HCT116 (cell line): Measurements from ENCODE around the gene GLOD4. TPM values are rescaled to one million over a fixed set of nuclear protein-coding genes. Genes with fewer than 3 reads are reported as not detected.

ENCODE experiments used
- ATAC-seq: fragments of 200-7000 bp; cut with Tn5 transposase; 2 replicates; pipeline ENCODE4 v1.9.1; 2020; ENCODE audit warnings: mild to moderate bottlenecking, moderate library complexity
- BruUV-seq: library from RNA; stranded (reverse); fragments of 400-500 nt; replicated peaks from 2 replicates; lab custom pipeline; 2021; lab: Mats Ljungman, UMichigan
- CTCF ChIA-PET: fragments of 300-600 bp; sonication (Branson Sonifier 250); formaldehyde crosslinking; loops from one replicate; lab custom pipeline; 2021; ENCODE audit warnings: antibody characterized with exemption; lab: Charles Lee
- POLR2A ChIA-PET: fragments of 300-600, 350-600 bp; sonication (Branson Sonifier 250); formaldehyde crosslinking; loops from one replicate; lab custom pipeline; 2021; ENCODE audit warnings: antibody characterized with exemption; lab: Charles Lee
- RAD21 ChIA-PET, 2 experiments: fragments of 300-600 bp; sonication (Branson Sonifier 250); formaldehyde crosslinking; loops; one replicate each; lab custom pipeline; 2023; ENCODE audit warnings: low total read pairs in 2 of 2; ENCODE audit not compliant: uncharacterized antibody in 2 of 2, unreplicated experiment in 2 of 2, low non-redundant PET in 1 of 2; lab: Charles Lee
- DNase-seq: peaks from one replicate; pipeline ENCODE4 v3.0.0-alpha.2; 2010; ENCODE audit warnings: low read depth, low spot score
- H2AFZ ChIP-seq: fragments of 200-600 bp; shearing (Covaris generic), sonication (generic); 2 replicates; pipeline ENCODE4 v1.6.1; 2017; ENCODE audit warnings: low read depth, mixed run types, mixed read lengths, antibody characterized with exemption, low read length; ENCODE audit not compliant: poor library complexity, severe bottlenecking
- H3K27ac ChIP-seq: 2 replicates; pipeline ENCODE4 v1.5.1; 2012; ENCODE audit warnings: low read depth, low read length
- H3K27me3 ChIP-seq: fragments of 200-600 bp; sonication (generic); 2 replicates; pipeline ENCODE4 v1.6.1; 2016; ENCODE audit warnings: mixed run types, low read length, mixed read lengths; ENCODE audit not compliant: insufficient read depth
- H3K36me3 ChIP-seq, 2 experiments: fragments of 200-500 bp in 1 of 2; fragments of 200-600 bp in 1 of 2; sonication (Bioruptor generic) in 1 of 2; sonication (generic) in 1 of 2; 2 replicates each; pipeline versions ENCODE4 v1.5.1 to v1.6.1; 2014 to 2016; ENCODE audit warnings: low read length in 2 of 2, inconsistent platforms in 1 of 2, mixed read lengths in 1 of 2, mixed run types in 1 of 2; ENCODE audit not compliant: insufficient read depth in 2 of 2, control insufficient read depth in 1 of 2
- H3K4me1 ChIP-seq, 2 experiments: fragments of 200-600 bp in 1 of 2; sonication (generic) in 1 of 2; 2 replicates each; pipeline versions ENCODE4 v1.5.1 to v1.6.1; 2012 to 2017; ENCODE audit warnings: low read length in 2 of 2, inconsistent platforms in 1 of 2, mild to moderate bottlenecking in 1 of 2, mixed read lengths in 1 of 2, mixed run types in 1 of 2, moderate library complexity in 1 of 2; ENCODE audit not compliant: insufficient read depth in 2 of 2, control insufficient read depth in 1 of 2
- H3K4me2 ChIP-seq: fragments of 200-600 bp; sonication (generic); 2 replicates; pipeline ENCODE4 v1.6.1; 2017; ENCODE audit warnings: mixed run types, low read length, mixed read lengths
- H3K4me3 ChIP-seq, 2 experiments: fragments of 200-600 bp in 1 of 2; sonication (generic) in 1 of 2; replicated peaks in 1 of 2; 2 replicates each; pipeline ENCODE4 v1.5.1; 2011 to 2016; ENCODE audit warnings: low read length in 2 of 2, control low read depth in 1 of 2, low read depth in 1 of 2, mild to moderate bottlenecking in 1 of 2, mixed read lengths in 1 of 2, mixed run types in 1 of 2
- H3K79me2 ChIP-seq: fragments of 200-600 bp; sonication (generic); 2 replicates; pipeline ENCODE4 v1.6.1; 2017; ENCODE audit warnings: mild to moderate bottlenecking, mixed run types, low read length, moderate library complexity, mixed read lengths; ENCODE audit not compliant: insufficient read depth
- H3K9ac ChIP-seq: fragments of 200-600 bp; sonication (generic); 2 replicates; pipeline ENCODE4 v1.6.1; 2016; ENCODE audit warnings: low read length, mixed read lengths
- H3K9me2 ChIP-seq: fragments of 200-600 bp; sonication (generic), shearing (Covaris generic); 2 replicates; pipeline ENCODE4 v1.6.1; 2017; ENCODE audit warnings: mixed run types, mild to moderate bottlenecking, moderate library complexity; ENCODE audit not compliant: insufficient read depth
- H3K9me3 ChIP-seq, 2 experiments: fragments of 200-500 bp in 1 of 2; fragments of 200-600 bp in 1 of 2; sonication (Bioruptor generic) in 1 of 2; sonication (generic) in 1 of 2; 2 replicates each; pipeline ENCODE4 v1.6.1; 2014 to 2017; ENCODE audit warnings: low read length in 2 of 2, mixed read lengths in 2 of 2, inconsistent platforms in 1 of 2, low read depth in 1 of 2, mild to moderate bottlenecking in 1 of 2, mixed run types in 1 of 2, moderate library complexity in 1 of 2; ENCODE audit not compliant: control insufficient read depth in 1 of 2, insufficient read depth in 1 of 2
- H4K20me1 ChIP-seq: fragments of 200-600 bp; sonication (generic), shearing (Covaris generic); 2 replicates; pipeline ENCODE4 v1.6.1; 2017; ENCODE audit warnings: mixed run types, mild to moderate bottlenecking, moderate library complexity; ENCODE audit not compliant: insufficient read depth
- CEBPB ChIP-seq: IDR thresholded peaks from 2 replicates; pipeline ENCODE4 v1.6.1; 2012; ENCODE audit warnings: low read depth
- CTCF ChIP-seq, 3 experiments: fragments of 200-600 bp in 1 of 3; sonication (generic) in 1 of 3; IDR thresholded peaks in 2 of 3; conservative IDR thresholded peaks in 1 of 3; 2 replicates each; pipeline ENCODE4 v1.5.1; 2012 to 2017; ENCODE audit warnings: low read depth in 2 of 3, low read length in 2 of 3, antibody characterized with exemption in 1 of 3, borderline replicate concordance in 1 of 3, control low read depth in 1 of 3, mild to moderate bottlenecking in 1 of 3, mixed read lengths in 1 of 3, mixed run types in 1 of 3, moderate library complexity in 1 of 3; ENCODE audit not compliant: insufficient read depth in 1 of 3
- EZH2 ChIP-seq: fragments of 200-600 bp; sonication (generic); IDR thresholded peaks from 2 replicates; pipeline ENCODE4 v1.6.1; 2017; ENCODE audit warnings: antibody characterized with exemption, mixed run types
- FOSL1 ChIP-seq: IDR thresholded peaks from 2 replicates; pipeline ENCODE4 v1.6.1; 2012; ENCODE audit warnings: low read depth
- JUND ChIP-seq: IDR thresholded peaks from 2 replicates; pipeline ENCODE4 v1.6.1; 2012
- POLR2AphosphoS5 ChIP-seq: IDR thresholded peaks from 2 replicates; pipeline ENCODE4 v1.6.1; 2011; ENCODE audit warnings: mild to moderate bottlenecking, low read depth, low read length, moderate library complexity
- REST ChIP-seq: IDR thresholded peaks from 2 replicates; pipeline ENCODE4 v1.6.1; 2012; ENCODE audit warnings: low read depth
- SIN3A ChIP-seq: IDR thresholded peaks from 2 replicates; pipeline ENCODE4 v1.6.1; 2012; ENCODE audit warnings: low read depth
- SP1 ChIP-seq: IDR thresholded peaks from 2 replicates; pipeline ENCODE4 v1.6.1; 2012; ENCODE audit warnings: low read depth
- YY1 ChIP-seq: IDR thresholded peaks from 2 replicates; pipeline ENCODE4 v1.6.1; 2011; ENCODE audit warnings: low read length, low read depth, moderate library complexity, mild to moderate bottlenecking; ENCODE audit not compliant: insufficient replicate concordance; ENCODE audit errors: extremely low read depth
- ZFX ChIP-seq: fragments of 450-650 bp; IDR thresholded peaks from 2 replicates; pipeline ENCODE4 v1.6.1; 2017
- intact Hi-C: fragments of 100-400 bp; cut with micrococcal nuclease; formaldehyde crosslinking; loops from 2 replicates; pipeline ENCODE4 v1.10.0; 2022
- total RNA-seq: library from RNA; stranded (reverse); gene quantifications from one replicate; pipeline ENCODE4 v1.2.1, GENCODE V29; 2021; ENCODE audit not compliant: unreplicated experiment
- TF ChIP-seq, protein P1 (sequence below): IDR thresholded peaks from 2 replicates; pipeline ENCODE4 v1.6.1; 2012

The GLOD4 gene
- total RNA-seq, 1 experiment from 2014 or later: 80.7 TPM

GRCh38 chr17:812638-813204 lies 30.6 kb upstream of the GLOD4 start:
- Histone ChIP-seq H3K79me2 (peaks cover 11% of the 10 kb centered on the region; the same call in 1 of the 2 replicates), H3K9me3 (no peaks in the 10 kb centered on the region), H3K9ac (no peak overlapping the region), H3K36me3 (peaks cover 9 to 10% of the 10 kb centered on the region in 2 experiments; a peak in 3 of 4 replicates), H2AFZ (no peak overlapping the region), H4K20me1 (no peaks in the 10 kb centered on the region), H3K27me3 (no peaks in the 10 kb centered on the region), H3K4me2 (no peak overlapping the region), H3K4me1 (no peaks in the 10 kb centered on the region), H3K4me3 (no peak overlapping the region), H3K9me2 (no peaks in the 10 kb centered on the region), H3K27ac (no peak overlapping the region)
- DNase-seq (no peak), ATAC-seq (no peak)
- TF ChIP-seq SIN3A (no peak), POLR2AphosphoS5 (no peak), CEBPB (no peak), REST (no peak), JUND (no peak), EZH2 (no peak), SP1 (no peak), CTCF (IDR thresholded peaks at IDR 0.05 in 2 of 3, conservative IDR thresholded peaks at IDR 0.05 in 1 of 3; ENCODE audit: borderline replicate concordance in 1 of 3, insufficient read depth in 1 of 3, low read depth in 2 of 3, low read length in 2 of 3) (no peak), FOSL1 (no peak), ZFX (no peak), YY1 (no peak)
- TF ChIP-seq, protein P1, sequence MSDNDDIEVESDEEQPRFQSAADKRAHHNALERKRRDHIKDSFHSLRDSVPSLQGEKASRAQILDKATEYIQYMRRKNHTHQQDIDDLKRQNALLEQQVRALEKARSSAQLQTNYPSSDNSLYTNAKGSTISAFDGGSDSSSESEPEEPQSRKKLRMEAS: no peak
- CTCF ChIA-PET: no interaction called here
- intact Hi-C loops: no loop called here
- POLR2A ChIA-PET: no interaction called here
- BruUV-seq: no TSS peak
- RAD21 ChIA-PET: no interaction called here
